Transverse colon (tissue), 4 donors: ENCODE data around the gene LDLRAD1. TPM values are rescaled to one million over a fixed set of nuclear protein-coding genes. Genes with fewer than 3 reads are reported as not detected.
"Not testable (repeated sequence)": the region's sequence is repeated elsewhere in the genome, so short reads cannot be mapped to it uniquely, and the experiment has no call there.

ENCODE experiments used
- DNase-seq: peaks from one replicate; pipeline ENCODE4 v3.0.0-alpha.2; 2019
- H3K27ac ChIP-seq, 4 donors: fragments of 200-600 bp; sonication (generic); 2 replicates each; pipeline ENCODE4 v1.5.1; 2016 to 2018; ENCODE audit warnings: inconsistent platforms in 4 of 4
- H3K27me3 ChIP-seq: fragments of 200-600 bp; sonication (generic); 2 replicates; pipeline ENCODE4 v1.5.1; 2017; ENCODE audit warnings: inconsistent platforms
- H3K36me3 ChIP-seq, 4 donors: fragments of 200-600 bp; sonication (generic); 2 replicates each; pipeline ENCODE4 v1.5.1; 2017 to 2019; ENCODE audit warnings: inconsistent platforms in 4 of 4
- H3K4me1 ChIP-seq, 4 donors: fragments of 200-600 bp; sonication (generic); 2 replicates each; pipeline ENCODE4 v1.5.1; 2017 to 2020; ENCODE audit warnings: inconsistent platforms in 4 of 4
- H3K4me3 ChIP-seq, 4 donors: fragments of 200-600 bp; sonication (generic); 1 replicate in 1 of 4; 2 replicates in 3 of 4; pipeline versions ENCODE4 v1.5.1 to v1.6.1; 2017 to 2019; ENCODE audit warnings: inconsistent platforms in 4 of 4
- H3K9me3 ChIP-seq, 2 donors: fragments of 200-600 bp; sonication (generic); 2 replicates each; pipeline ENCODE4 v1.5.1; 2017 to 2019; ENCODE audit warnings: inconsistent platforms in 2 of 2
- EP300 ChIP-seq: sonication (generic); formaldehyde crosslinking; IDR thresholded peaks from one replicate; pipeline ENCODE4 v1.6.1; 2017; ENCODE audit warnings: antibody characterized with exemption, low read depth
- POLR2A ChIP-seq: fragments of 450-650 bp; IDR thresholded peaks from one replicate; pipeline ENCODE4 v1.6.1; 2016; ENCODE audit warnings: antibody characterized with exemption, mild to moderate bottlenecking, moderate library complexity
- POLR2AphosphoS5 ChIP-seq, 3 donors: sonication (generic); formaldehyde crosslinking; IDR thresholded peaks; one replicate each; pipeline ENCODE4 v1.6.1; 2016; ENCODE audit warnings: antibody characterized with exemption in 3 of 3
- WGBS, 2 donors: methylation state at CpG; one replicate each; pipeline ENCODE4 v1.1.5; 2018; ENCODE audit warnings: low coverage in 1 of 2; 5-methylcytosine and 5-hydroxymethylcytosine counted together
- in situ Hi-C, 4 donors: fragments of 200-750 bp; cut with MboI; loops; one replicate each; pipeline versions ENCODE4 v1.15.0 to v1.15.1; 2017; ENCODE audit warnings: low sequenced_read_pairs in 3 of 4, low pct_ligation_motif_present in 1 of 4, low pct_unique_long_range_greater_than_20kb in 1 of 4
- intact Hi-C: fragments of 100-400 bp; cut with DNase I; formaldehyde crosslinking; loops from one replicate; pipeline ENCODE4 v1.15.1; 2023; ENCODE audit warnings: low total_unique reads
- total RNA-seq, 4 donors: library from RNA; depleted of rRNA; stranded (reverse); fragments of >200 nt; gene quantifications; one replicate each; pipeline ENCODE4 v1.1.0, GENCODE V29; 2016
- TF ChIP-seq, protein P1 (sequence below), 5 experiments: fragments of 200-600 bp in 3 of 5; fragments of 450-650 bp in 2 of 5; sonication (generic) in 3 of 5; IDR thresholded peaks; 1 replicate in 2 of 5; 2 replicates in 3 of 5; pipeline ENCODE4 v1.5.1; 2016 to 2017; ENCODE audit warnings: antibody characterized with exemption in 5 of 5, inconsistent platforms in 3 of 5, mild to moderate bottlenecking in 2 of 5, moderate library complexity in 1 of 5

LDLRAD1 gene
- total RNA-seq, 4 donors from 2014 or later: not detected

DNA sequence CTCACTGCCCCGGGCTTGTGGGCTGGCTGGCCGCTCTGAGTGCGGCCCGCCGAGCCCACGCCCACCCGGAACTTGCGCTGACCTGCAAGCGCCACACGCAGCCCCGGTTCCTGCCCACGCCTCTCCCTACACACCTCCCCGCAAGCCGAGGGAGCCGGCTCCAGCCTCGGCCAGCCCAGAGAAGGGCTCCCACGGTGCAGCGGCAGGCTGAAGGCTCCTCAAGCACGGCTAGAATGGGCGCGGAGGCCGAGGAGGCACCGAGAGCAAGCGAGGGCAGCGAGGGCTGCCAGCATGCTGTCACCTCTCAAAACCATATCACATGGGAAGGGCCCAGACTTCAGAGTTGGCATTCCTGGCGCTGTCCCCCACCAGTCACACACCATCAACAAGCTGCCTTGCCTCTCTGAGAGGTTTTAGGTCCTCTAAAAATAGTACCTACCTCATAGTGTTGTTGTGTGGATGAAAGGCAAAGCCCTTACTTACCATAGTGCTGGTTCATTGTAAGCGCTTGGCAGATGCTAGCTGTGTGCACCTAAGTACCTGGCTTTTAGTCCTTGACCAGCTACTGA, 13.4 kb downstream of the LDLRAD1 start:
- Histone ChIP-seq H3K4me3 (no peak overlapping the region), H3K27ac (no peak overlapping the region), H3K9me3 (no peaks in the 10 kb centered on the region), H3K36me3 (no peaks in the 10 kb centered on the region), H3K4me1 (no peaks in the 10 kb centered on the region), H3K27me3 (no peaks in the 10 kb centered on the region)
- TF ChIP-seq POLR2AphosphoS5 (IDR thresholded peaks at IDR 0.05) (no peak), EP300 (no peak), POLR2A (no peak)
- TF ChIP-seq, protein P1, sequence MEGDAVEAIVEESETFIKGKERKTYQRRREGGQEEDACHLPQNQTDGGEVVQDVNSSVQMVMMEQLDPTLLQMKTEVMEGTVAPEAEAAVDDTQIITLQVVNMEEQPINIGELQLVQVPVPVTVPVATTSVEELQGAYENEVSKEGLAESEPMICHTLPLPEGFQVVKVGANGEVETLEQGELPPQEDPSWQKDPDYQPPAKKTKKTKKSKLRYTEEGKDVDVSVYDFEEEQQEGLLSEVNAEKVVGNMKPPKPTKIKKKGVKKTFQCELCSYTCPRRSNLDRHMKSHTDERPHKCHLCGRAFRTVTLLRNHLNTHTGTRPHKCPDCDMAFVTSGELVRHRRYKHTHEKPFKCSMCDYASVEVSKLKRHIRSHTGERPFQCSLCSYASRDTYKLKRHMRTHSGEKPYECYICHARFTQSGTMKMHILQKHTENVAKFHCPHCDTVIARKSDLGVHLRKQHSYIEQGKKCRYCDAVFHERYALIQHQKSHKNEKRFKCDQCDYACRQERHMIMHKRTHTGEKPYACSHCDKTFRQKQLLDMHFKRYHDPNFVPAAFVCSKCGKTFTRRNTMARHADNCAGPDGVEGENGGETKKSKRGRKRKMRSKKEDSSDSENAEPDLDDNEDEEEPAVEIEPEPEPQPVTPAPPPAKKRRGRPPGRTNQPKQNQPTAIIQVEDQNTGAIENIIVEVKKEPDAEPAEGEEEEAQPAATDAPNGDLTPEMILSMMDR (IDR thresholded peaks at IDR 0.05): no peak
- WGBS, 2 donors: 95 to 100% methylated on average over 1 to 27 of the region's 27 CpGs
- in situ Hi-C loops (no loop called here), intact Hi-C loops (no loop called here)
- DNase-seq: no peak

DNA sequence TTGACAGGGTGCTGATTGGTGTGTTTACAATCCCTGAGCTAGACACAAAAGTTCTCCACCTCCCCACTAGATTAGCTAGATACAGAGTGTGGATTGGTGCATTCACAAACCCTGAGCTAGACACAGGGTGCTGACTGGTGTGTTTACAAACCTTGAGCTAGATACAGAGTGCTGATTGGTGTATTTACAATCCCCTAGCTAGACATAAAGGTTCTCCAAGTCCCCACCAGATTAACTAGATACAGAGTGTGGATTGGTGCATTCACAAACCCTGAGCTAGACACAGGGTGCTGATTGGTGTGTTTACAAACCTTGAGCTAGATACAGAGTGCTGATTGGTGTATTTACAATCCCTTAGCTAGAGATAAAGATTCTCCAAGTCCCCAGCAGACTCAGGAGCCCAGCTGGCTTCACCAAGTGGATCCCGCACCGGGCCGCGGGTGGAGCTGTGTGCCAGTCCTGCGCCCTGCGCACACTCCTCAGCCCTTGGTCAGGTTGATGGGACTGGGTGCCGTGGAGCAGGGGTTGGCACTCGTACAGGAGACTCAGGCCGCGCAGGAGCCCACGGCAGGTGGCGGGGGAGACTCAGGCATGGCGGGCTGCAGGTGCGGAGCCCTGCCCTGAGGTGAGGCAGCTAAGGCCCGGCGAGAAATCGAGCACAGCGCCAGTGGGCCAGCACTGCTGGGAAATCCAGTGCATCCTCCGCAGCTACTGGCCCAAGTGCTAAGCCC, 14.1 kb downstream of the LDLRAD1 start:
- in situ Hi-C loops, H3K36me3 ChIP-seq, DNase-seq, H3K4me1 ChIP-seq, intact Hi-C loops, H3K4me3 ChIP-seq, H3K9me3 ChIP-seq, H3K27me3 ChIP-seq, H3K27ac ChIP-seq: not testable (repeated sequence)
- 90% methylated on average over 16 of the region's 19 CpGs; no CpG with 5 or more reads in 1 of the 2 donors for WGBS, 2 donors

DNA sequence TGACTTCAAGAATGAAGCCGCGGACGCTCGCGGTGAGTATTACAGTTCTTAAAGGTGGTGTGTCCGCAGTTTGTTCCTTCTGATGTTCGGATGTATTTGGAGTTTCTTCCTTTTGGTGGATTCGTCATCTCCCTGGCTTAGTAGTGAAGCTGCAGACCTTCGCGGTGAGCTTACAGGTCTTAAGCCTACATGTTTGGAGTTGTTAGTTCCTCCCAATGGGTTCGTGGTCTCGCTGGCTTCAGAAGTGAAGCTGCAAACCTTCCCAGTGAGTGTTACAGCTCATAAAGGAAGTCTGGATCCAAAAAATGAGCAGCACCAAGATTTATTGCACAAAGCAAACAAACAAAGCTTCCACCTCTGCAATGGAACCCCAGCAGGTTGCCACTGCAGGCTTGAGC, 14.7 kb downstream of the LDLRAD1 start:
- DNase-seq: no peak
- H3K4me1 ChIP-seq: no peaks in the 10 kb centered on the region
- intact Hi-C loops: no loop called here
- 93% methylated on average over 12 of the region's 12 CpGs; no CpG with 5 or more reads in 1 of the 2 donors for WGBS, 2 donors
- no peaks in the 10 kb centered on the region for H3K36me3 ChIP-seq
- in situ Hi-C loops: no loop called here
- no peak overlapping the region for H3K4me3 ChIP-seq
- no peak overlapping the region for H3K27ac ChIP-seq
- no peak for TF ChIP-seq EP300
- TF ChIP-seq, protein P1 (IDR thresholded peaks at IDR 0.05): no peak
- TF ChIP-seq POLR2AphosphoS5 (IDR thresholded peaks at IDR 0.05): no peak
- TF ChIP-seq POLR2A: no peak
- H3K9me3 ChIP-seq: no peaks in the 10 kb centered on the region
- no peaks in the 10 kb centered on the region for H3K27me3 ChIP-seq

DNA sequence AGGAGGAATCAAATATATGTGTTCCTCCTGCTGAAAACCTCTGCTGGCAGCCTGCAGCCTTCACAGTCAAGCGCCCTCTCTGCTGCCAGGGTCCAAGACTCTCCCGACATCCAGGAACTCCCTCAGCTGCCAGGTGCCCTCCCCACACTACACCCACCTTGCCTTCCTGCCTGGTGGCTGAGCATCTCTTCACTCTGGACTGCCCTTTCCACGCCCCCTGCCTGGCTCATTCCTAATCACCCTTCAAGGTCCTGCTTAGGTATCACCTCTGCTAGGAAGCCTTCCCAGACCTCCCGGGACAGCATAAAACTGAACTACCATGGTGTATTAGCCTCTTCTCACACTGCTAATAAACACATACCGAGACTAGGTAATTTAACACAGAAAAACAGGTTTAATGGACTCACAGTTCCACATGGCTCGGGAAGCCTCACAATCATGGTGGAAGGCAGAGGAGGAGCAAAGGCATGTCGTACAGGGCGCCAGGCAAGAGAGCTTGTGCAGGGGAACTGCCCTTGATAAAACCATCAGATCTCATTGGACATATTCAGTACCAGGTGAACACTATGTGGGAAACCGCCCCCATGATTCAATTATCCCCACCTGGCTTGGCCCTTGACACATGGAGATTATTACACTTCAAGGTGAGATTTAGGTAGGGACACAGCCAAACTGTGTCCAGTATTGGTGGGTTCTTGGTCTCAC, 15.3 kb downstream of the LDLRAD1 start:
- in situ Hi-C loops: no loop called here
- WGBS, 2 donors: 73 to 83% methylated on average over 2 to 9 of the region's 9 CpGs
- Histone ChIP-seq H3K4me3 (no peak overlapping the region), H3K36me3 (no peaks in the 10 kb centered on the region), H3K27ac (no peak overlapping the region), H3K27me3 (no peaks in the 10 kb centered on the region), H3K4me1 (no peaks in the 10 kb centered on the region), H3K9me3 (no peaks in the 10 kb centered on the region)
- intact Hi-C loops: no loop called here
- DNase-seq: no peak
- TF ChIP-seq, protein P1 (IDR thresholded peaks at IDR 0.05): no peak
